ENCODE measurements around the gene PLIN5.
A peak's percentile ranks its signal among the peaks of the same experiment; 100 is the strongest.
"Not testable (repeated sequence)": the region's sequence is repeated elsewhere in the genome, so short reads cannot be mapped to it uniquely, and the experiment has no call there.

Gene PLIN5

DNA sequence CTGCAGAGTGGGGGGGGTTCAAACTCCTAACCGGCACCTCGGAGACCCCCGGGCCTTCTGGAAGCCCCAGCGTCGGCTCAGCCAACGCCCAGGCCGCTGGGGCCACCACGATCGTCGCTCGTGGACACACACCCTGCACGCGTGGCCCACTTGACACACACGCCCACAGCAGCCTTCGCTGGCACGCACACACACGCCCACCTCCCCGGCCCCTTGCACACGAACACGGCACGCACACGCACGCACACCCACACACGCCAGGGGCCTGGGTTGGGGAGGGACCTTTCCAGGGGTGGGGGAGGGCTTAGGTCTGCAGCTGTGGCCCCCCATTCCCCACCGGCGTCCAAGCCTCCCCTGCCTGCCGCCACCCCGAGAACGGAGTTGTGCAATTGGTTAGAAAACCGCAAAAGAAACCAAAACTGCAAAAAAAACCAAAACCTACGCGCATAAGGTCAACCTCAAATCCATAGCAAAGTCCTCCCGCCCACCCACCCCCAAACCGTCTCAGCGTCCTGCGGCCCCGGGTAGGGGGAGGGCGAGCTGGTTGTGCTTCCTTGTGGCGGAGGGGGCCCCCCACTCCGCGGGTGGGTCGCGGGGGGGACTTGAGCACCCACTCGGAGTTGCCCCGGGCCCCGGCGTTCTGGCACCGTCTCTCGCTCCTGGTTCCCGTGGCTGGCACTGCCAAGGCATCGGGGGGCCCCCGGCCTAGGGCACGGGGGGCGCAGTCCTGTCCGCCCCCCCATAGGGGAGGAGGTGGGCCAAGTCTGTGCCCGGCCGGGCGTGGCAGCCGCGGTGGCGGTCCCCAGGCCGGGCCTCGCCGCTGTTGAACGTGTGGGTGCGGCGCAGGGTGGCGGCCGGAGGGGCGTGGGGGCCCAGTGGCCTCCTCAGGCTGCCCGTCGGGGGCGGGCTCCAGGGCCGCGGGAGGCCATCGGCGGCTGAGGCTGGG, 8.1 kb upstream of the PLIN5 start:
- DNase-seq, result no peak

DNA sequence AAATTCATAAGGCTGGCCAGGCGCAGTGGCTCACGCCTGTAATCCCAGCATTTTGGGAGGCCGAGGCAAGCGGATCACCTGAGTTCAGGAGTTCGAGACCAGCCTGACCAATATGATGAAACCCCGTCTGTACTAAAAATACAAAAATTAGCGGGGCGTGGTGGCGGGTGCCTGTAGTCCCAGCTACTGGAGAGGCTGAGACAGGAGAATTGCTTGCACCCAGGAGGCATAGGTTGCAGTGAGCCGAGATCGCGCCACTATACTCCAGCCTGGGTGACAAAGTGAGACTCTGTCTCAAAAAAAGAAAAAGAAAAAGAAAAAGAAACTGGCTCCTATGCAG, 6.8 kb upstream of the PLIN5 start:
- not testable (repeated sequence) for DNase-seq

DNA sequence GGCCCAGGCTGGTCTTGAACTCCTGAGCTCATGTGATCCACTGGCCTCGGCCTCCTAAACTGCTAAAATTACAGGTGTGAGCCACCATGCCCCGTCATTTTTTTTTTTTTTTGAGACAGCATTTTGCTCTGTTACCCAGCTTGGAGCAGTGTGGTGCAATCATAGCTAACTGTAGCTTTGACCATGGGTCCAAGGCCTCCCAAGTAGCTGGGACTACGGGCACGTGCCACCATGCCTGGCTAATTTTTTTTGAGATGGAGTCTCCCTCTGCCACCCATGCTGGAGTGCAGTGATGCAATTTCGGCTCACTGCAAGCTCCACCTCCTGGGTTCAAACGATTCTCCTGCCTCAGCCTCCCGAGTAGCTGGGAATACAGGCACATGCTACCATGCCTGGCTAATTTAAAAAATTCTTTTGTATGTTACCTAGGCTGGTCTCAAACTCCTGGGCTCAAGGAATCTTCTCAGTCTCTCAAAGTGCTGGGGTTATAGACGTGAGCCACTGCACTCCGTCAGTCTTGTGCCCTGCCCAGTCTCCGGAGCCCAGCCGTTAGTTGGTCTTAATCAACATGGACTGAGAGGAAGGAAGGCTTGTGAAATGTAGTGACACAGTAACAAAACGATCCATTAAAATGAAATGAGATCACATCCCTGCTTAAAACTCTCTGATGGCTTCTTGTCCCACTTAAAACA, 6.2 kb upstream of the PLIN5 start:
- no peak for DNase-seq

DNA sequence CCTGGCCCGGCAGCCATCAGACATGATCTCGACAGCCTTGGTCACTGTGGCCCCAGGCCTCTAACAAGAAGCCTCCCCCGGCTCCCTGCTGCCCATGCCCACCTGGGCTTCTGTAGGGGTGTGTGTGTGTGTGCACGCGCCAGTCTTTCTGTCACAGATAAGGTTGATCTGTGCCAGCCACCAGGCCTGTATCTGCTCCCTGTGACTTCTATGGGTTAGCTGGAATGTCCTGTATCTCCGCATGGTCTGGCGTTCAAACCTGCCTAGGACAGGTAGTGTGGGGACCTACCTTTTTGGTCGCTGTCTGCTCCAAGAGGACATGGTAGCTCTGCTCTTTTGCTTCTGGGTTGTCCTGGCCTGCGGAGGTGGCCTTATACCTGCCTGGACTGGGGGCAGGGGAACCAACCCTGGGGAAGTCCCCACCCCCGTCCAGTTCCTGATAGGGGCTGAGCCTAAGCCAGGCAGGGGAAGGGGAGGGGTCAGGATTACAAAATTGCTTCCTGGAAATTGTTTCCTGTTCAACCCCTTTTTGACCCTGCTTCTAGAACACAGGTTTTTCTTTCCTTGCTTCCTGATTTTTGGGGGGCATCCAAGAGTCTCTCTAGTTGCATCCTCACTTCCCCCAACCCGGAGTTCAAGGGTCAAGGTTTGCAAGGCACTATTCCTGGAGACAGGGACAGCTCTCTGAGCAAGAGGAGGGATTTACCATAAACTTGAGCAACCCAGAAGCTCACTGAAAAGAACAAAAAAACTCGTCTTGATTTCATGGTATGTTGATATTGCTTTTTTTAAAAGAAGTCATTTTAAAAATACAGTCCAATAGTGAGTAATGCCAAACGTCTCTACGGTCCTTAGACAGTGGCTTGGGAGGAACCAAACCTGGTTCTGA, 4.9 kb upstream of the PLIN5 start, which contains the start of gene LRG1:
Gene LRG1 (minus strand): TSS at position 344 of the 889 bp plus-strand sequence. CDS start 23 bp downstream, at position 321.
- DNase-seq, result no peak

DNA sequence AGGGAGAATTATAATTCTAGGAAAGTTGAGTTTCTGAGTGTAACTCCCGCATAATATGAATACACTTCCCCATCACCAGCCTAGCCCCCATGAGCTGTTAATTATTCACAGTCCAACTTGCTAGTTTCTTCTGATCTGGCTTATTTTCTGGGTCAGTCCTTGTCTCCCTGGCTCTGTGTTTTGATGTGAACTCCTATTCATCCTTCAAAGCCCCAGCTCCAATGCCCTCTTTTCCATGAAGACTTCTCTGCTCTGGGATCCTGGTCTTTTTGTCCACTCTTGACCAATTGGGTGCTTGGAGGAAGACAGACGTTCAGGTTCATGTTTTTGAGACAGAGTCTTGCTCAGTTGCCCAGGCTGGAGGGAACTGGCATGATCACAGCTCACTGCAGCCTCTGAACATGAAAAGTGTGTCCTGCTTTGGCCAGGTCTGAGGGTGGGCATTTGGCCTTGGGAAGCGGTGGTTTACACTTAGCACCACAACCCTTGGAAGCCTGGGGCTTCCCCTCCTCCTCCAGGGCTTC, 4.2 kb upstream of the PLIN5 start:
- DNase-seq, result no peak

DNA sequence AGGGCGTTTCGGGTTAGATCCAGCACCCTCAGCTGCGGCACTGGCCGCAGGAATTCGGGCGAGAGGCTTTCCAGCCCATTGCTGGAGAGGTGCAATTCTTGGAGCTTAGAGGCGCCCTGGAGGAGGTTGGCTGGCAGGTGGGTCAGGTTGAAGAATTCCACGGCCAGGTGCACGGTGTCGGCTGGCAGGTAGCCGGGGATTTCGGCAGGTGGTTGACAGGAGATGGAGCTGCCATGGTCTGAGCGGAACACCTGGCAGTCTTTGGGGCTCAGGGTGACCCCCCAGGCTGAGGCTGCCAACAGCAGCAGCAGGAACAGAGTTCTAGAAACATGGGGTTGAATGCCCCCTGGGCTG, 3.6 kb upstream of the PLIN5 start:
- no peak for DNase-seq

DNA sequence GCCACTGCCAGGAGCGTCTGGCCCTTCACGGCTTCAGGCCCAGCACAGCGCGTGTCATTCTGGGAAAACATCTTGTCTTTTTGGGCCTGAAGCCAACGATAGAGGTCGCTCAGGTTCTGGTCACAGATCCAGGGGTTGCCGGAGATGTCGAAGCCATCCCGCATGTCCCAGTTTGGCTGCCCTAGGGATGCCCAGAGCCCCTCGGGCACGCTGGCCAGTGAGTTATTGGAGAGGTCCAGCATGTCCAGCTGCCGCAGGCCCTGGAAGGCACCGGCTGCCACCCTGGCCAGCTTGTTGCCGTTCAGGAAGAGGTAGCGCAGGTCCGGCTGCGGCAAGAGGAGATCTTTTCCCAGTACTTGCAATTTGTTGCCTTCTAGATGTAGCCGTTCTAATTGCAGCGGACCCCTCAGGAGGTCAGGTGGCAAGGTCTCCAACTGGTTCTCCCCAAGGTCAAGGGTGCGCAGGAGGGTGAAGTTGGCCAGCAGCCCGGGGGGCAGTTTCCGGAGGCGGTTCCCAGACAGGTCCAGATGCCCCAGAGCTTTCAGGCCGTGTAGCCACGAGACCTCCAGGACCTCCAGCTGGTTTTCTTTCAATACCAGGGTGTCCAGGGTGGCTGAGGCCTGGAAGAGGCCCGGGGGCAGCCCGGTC, 3.1 kb upstream of the PLIN5 start:
- DNase-seq, result no peak

DNA sequence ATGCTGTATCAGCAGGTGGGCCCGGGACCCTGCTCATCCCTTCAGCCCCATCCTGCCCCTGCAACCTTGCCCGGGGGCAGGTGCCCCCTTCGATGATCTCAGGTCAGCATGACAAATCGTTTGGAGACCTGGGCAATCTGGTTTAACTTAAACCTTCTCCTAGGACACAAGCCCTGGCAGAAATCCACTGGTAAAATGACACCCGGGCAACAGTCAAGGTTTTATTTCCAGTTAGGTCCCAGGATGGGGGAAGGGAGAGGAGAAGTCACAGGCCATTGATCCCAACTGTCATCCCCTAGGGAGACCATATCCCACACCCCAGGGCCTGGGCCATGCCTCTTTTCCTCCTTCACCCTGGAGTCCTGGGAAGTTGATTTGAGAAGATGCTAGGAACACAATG, 1.8 kb upstream of the PLIN5 start:
- no peak for DNase-seq

DNA sequence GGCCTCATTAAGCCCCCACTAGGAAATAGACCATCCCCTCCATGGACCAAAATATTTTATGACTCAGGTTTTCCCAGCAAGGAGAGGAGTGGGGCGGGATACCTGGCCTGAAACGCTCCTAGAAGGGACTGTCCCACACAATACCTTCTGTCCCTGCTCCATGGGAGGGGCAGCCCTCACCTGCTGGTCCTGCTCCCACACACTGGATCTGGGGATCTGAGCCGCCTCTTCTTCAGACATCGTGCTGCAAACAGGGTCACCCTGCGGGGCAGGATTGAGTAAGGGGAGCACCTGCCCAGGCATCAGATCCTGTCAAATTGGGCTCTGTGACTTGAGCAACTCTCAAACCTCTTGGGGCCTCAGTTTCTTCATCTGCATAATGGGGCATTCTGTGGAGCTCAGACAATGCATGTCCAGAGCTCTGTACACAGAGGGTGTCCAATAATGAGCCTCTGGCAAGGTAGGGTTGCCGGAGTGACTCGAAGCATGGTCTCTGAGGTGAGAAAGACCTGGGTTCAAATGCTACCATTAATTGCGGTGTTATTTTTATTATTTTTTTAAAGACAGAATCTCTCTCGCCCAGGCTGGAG, 1.1 kb downstream of the PLIN5 start:
- no peak for DNase-seq

DNA sequence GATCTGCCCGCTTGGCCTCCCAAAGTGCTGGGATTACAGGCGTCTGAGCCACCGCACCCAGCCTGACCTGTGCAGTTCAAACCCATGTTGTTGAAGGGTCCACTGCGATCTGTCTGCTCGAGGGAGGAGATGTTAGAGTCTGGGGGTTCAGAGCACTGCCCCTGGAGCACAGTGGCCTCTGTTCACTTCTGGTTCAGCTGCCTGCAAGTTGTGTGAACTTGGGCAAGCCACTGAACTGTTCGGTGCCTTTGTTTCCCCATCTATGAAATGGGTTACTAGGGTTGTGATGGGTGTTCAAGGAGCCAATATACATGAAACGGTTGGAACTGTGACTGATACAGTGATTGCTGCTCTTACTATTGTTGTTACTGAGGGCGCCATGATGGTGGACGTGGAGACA, 1.7 kb downstream of the PLIN5 start:
- no peak for DNase-seq

DNA sequence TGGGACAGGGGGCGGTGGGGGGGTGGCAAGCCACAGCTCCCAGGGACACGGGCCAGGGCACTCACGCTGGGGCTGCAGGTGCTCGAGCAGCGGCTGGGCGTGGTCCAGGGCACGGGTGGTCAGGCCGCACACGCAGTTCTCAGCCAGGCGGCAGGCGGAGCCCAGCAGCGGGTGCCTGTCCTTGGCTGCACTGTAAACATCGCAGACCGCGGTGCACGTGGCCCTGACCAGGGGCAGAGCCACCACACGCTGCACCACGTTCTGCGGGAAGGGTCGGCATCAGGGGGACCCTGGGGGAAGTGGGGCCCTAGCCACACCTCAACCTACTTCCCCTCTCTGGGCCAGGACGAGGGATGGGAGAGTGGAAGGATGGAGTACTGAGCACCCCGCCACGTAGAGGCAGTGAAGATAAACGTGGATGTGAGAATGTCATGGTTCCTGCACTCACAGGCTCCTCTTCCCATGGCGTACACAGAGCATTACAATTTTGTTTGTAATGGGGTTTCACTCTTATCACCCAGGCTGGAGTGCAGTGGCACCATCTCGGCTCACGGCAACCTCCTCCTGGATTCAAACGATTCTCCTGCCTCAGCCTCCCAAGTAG, 3.4 kb downstream of the PLIN5 start:
- no peak for DNase-seq

DNA sequence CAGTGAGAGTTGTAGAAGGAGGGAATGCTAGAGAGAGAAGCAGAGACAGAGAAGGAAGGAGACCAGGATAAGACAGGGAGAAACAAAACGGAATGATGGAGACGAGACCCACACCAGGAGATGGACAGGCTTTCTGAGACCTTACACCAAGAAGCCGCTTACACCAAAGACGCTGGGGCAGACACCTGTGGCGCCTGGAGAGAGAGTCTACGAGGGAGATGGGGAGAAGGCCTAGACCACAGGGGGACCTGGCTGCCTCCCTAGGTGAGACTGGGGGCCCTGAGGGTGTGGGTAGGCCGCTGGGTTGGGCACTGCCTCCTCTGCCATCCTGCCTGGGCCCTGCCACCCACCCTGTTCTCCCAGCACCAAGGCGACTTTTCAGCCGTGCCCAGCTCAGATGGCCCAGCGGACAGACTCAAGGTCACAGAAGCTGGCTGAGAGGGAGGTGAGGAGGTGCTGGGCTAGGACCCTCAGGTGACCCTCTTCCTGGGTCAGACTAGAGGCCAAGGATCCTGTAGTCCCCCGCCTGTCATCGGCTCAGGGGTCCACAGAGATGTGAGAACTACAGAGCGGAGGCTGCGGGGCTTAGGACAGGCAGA, 5.0 kb downstream of the PLIN5 start:
- no peak for DNase-seq

DNA sequence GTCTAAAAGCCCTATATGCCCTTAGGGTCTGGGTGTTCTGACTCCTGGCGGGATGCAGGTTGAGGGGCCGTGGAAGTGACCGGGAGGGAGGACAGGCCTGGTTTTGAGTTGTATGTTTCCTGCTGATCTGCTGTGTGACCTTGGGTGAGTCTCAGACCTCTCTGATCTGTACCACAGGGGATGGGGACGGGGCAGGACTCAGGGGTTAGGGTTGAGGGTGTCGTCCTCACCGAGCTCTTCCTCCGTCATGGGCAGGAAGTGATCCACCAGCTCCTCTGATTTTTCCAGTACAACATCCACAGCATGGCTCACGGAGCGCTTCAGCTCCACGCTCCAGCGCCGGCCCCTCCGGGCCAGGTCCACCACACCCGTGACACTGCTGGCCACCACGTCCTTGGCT, 6.2 kb downstream of the PLIN5 start:
- no peak for DNase-seq

DNA sequence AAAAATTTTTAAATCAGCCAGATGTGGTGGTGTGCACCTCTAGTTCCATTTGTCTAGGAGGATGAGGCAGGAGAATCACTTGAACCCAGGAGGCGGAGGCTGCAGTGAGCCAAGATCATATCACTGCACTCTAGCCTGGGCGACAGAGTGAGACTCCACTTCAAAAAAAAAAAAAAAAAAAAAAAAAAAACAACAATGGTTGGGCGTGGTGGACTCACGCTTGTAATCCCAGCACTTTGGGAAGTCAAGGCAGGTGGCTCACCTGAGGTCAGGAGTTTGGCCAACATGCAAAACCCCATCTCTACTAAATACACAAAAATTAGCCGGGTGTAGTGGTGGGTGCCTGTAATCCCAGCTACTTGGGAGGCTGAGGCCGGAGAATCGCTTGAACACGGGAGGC, 7.6 kb downstream of the PLIN5 start:
- not testable (repeated sequence) for DNase-seq

DNA sequence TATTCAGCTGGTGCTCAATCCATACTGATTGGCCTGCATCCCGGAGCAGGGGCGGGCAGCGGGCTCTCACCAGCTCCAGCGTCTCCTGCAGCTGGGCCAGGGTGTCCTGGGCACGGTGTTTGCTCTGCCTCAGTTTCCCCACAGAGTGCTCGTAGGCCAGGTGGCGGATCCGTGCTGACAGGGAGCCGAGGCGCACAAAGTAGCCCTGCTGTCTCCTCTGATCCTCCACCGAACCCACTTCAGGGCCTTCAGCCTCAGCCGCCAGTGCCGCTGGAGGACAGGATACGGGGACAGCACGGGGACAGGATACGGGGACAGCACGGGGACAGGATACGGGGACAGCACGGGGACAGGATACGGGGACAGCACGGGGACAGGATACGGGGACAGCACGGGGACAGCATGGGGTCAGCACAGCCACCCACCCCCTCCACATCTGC, 9.4 kb downstream of the PLIN5 start:
- DNase-seq, result no peak

DNA sequence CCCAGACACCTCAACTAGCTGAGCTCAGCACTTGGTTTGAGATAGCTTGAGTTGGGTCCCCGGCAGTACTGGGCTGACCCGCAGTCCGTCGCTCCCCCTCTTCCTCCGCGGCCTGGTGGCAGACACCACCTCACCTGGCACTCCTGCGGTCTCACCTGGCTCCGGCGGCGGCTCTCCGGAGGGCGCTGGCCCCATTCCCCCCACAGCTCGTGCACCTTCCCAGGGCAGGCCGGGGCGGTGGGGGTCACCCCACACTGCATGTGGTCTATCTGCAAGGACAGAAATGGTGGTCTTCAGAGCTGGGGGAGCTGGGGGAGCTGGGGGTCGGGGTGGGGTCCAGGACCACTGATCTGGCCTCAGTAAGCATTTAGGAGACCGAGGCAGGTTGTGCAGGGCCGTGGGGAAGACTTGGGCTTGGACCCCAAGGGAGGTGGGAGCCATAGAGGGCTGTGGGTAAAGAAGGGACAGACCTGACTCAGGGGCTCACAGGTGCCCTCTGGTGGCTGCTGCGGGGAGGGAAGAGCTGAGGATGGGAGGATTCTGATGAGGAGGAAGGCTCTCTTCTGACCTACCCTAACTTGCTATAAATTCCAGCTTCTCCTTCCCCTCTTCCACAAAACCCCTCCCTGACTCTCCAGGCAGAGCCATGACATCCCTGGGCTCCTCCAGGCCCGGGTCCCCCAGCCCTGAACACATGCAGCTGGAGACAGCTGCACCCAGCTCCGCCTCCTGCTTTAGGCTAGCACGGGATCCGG, 10.0 kb downstream of the PLIN5 start:
- DNase-seq, result peak; percentile 82

DNA sequence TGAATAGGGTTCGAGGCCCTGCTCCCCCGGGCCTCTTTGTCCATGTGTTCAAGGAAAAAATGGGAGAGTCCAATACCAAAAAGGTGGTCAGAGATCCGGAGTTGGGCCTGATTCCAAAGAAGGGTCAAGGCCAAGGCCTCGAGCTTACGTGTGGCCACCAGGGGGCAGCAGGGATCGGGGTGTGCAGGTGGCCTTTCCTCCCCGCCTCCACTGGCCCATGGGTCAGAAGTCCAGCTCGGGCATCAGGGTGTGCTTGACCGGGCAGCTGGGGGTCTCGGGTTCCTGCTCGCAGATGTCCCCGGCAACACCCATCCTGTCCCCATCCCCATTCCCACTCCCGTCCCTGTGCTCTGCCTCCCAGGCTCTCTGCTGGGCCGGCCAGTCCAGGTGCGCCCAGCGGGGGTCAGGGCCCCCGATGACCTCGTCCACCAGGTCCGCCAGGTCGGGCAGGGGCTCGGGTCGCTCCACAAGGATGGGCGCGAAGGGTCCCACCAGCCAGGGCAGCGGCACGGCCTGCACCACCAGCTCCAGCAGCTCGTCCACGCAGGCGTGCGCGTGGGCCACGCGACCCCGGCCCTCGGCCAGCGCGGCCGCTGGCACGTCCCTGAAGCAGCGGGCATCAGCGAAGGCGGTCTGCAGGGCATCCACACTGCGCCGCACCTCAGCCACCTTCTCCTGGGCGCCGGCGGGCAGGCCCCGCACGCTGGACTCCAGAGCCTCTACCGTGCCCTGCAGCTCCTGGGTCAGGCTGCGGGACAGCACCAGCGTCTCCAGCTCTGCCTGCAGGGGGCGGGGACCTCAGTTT, 11.5 kb downstream of the PLIN5 start:
- no peak for DNase-seq

DNA sequence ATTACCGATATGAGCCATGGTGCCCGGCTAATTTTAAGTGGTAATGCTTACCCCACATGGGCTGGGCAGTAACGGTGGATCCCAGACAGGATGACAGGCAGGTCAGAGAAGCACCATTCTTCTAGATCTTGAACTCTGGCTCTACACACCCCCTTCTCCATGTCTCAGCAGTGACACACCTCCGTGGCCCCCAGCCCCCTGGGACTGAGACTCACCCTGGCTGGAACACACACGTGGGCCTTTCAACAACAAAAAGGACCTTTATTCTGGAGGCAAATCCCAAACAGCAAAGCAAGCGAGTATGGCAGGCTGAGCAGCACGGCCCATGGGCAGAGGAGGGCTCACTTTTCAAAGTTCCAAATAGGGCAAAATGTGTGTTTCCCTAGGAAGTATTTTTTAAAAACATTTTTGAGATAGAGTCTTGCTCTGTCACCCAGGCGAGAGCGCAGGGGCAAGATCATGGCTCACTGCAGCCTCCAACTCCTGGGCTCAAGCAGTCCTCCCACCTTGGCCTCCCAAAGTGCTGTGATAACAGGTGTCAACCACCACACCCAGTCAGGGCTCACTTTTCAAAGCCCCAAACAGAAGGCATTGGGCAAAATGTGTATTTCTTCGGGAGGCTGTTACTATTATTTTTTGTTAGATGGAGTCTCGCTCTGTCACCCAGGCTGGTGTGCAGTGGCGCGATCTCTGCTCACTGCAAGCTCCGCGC, 12.6 kb downstream of the PLIN5 start:
- DNase-seq, result no peak

DNA sequence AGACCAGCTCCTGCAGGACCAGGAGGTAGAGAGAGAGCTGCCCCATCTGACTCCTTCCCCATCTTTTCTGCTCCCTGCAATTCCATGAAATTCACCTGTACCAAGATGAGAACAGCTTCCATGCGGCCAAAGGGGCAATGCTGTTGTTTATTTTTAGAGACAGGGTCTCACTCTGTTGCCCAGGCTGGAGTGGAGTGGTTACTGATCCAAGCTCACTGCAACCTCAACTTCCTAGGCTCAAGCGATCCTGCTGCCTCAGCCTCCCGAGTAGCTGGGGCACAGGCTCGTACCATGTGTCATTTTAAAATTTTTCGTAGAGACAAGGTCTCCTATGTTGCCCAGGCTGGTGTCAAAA, 13.2 kb downstream of the PLIN5 start:
- DNase-seq, result no peak

Measured in activated CD8-positive, alpha-beta memory T cell treated with anti-CD3 and anti-CD28 coated beads for 24 hours (primary cell).